HG03439 (cell line): ENCODE results near the gene HHIPL2.

Experiments
- ATAC-seq: cut with Tn5 transposase; IDR thresholded peaks from one replicate; pipeline ENCODE4 v1.9.1; 2021; ENCODE audit warnings: mild to moderate bottlenecking, moderate library complexity; ENCODE audit not compliant: unreplicated experiment

Gene HHIPL2

DNA sequence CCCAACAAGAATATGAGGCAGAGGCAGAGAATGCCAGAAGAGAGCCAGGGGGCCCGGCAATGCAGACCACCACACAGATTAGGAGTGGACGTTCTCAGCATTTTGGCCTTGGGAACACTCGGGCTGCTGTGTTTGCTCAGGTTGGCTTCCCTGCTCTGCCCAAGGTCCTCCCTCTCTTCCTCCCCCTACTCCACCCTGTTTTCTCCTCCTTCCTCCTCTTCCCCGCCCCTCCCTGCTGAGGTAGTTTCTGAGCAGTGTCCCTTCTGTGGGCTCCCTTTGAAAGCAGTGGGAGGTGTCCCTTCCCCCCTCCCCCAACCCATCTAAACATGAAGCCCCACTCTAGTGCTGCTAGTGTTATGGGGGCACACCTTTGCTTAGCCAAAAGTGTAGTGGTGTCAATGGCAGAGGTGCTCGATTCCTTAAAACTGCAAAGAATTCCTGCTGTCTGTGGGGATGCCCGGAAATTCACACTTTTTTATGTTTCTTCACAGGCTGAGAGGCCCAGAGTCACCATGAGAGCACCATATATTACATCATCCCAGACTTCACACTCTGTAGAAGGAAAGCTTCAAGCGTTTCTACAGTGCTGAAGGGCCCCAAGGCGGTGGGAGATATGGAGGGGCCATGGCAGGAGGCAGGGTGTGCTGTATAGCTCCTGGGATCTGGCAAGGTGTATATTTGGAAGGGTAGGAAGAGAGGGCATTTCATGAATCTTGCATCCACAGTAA, at the start of gene HHIPL2:
Gene HHIPL2, minus strand, starts transcription at position 161 of the 728 bp plus-strand sequence. Its CDS starts 60 bp downstream, at position 101.
- ATAC-seq, result no peak

DNA sequence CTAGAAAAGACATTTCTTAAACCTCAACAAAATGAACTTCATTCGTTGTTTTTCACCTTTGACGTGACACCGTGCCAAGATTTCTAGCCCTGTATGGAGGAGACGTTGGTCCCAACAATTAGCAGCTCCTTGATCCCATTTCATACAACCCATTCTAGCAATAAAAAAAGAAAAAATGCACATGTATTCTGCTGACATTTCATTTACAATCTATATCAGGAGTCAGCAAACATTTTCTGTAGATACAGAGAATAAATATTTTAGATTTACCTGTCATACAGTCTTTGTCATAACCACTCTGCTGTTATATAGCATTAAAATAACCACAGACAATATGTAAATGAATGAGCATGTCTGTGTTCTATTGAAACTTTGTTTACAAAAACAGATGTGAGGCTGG, 48.8 kb upstream of the HHIPL2 start:
- ATAC-seq, result peak; percentile 54

DNA sequence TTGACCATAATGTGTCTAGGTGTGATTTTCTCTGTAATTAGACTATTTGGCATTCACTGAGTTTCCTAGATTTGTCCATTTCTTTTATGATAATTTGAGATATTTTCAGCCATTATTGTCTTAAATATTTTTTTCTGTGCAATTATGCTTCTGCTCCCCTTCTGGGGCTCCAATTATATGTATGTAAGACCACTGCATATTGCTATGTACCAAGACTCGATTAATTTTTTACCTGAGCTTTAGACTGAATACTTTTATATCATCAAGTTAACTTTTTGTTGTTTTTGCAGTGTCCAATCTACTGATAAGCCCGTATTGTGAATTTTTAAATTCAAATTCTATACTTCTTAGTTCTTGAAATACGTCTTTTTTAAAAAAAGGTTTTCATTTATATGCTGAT, 46.9 kb upstream of the HHIPL2 start:
- ATAC-seq, result no peak

DNA sequence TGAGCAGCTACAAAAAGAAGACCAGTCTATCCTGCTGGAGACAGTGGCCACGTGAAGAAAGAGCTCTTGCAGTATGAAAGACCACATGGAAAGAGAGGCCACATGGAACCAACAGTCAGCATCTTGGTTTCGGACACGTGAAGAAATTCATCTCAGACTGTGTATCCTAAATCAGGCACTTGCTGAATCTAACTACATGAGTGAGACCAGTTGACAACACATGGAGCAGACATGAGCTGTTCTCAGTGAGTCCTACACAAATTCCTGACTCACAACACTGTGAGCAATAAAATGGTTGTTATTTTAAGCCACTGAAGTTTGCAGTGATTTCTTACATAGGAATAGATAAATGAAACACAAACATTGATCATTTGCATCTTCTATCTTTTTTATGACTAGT, 44.3 kb upstream of the HHIPL2 start:
- ATAC-seq, result no peak

DNA sequence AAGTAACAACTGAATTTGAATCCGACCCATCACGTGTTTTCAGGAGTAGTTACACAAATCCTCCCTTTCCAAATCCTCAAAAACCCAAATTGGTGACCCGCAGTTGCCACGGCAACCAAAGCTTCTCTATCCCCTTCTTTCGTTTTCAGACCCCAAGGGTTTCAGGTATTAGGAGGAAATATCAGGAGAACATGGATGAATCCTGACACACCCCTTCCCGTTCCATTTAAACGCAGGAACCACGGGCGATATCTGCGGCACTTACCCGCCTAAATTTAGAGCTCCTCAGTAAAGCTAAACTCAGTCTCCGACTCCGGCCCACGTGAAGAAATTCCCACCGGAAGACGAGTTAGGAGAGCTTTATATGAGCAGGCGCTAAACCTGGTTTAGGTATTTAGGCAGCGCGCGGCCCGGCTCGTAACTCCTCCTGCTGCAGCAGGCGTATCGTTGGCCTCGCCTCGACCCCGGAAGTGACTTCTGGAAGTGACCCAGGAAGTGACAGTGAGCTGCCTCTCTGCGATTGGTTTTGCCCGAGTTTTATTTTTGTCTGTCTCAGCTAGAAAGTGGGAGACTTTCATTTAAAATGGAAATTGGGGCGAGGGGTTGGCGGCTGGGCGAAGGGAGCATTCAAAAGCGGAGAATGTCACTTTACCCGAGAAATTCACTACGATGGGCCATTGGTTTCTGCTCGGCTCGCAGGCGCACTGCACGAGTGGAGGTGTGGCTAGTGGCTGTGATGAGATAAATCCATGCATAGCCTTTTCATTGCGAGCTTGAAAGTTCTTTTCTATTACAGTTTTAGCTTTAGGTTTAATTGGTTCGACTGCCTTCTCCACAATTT, 41.8 kb upstream of the HHIPL2 start, which contains the start of gene TAF1A:
Gene TAF1A, minus strand, starts transcription at position 472 of the 841 bp plus-strand sequence.
- peak; percentile 99 for ATAC-seq

DNA sequence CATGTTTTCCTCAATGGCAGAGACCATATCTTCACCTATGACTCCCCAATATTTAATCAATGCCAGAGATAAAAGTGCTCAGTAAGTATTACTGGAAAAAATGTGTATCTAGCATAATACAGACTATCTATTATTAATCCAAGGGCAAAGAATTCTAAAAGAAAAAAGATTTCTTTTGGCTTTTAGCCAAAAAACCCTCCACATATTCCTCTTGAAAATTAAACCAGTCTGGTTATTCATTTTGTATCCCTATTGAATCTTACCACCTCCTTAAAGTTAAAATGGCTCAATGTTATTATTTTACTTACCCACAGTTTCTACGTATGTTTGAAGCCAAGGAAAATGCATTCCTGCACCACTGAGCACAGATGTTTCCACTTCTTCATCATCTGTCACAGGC, 40.2 kb upstream of the HHIPL2 start:
- no peak for ATAC-seq

DNA sequence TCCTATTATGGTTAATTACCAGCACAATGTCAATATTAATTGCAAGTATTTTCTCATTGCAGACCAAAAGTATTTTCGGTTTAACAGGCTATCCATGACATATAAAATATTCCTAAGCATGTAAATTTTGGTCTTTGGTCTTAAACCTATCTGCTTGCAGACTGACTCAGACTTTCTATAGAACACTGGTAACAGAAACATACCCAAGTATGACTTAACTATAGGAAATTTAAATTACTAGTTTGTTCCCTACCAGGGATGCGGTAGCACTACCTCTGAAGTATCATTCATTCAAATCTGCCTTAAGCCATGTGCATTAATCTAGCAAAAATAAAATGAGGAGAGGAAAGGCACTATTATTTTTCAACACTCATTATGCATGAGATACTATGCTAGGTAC, 38.9 kb upstream of the HHIPL2 start:
- ATAC-seq, result no peak

DNA sequence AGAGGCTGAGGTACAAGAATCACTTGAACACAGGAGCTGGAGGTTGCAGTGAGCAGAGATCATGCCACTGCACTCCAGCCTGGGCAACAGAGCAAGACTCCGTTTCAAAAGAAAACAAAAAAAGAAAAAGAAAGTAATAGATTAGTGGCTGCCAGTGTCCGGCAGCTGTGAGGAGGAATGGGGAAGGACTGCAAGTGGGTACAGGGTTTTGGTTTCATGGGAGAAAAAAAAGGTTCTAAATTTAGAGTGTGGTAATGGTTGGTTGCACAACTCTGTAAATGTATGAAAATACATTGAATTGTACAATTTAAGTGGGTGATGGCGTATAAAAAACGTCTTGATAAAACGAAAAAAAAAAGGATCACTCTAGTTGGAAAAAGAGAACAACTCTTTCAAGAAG, 35.2 kb upstream of the HHIPL2 start:
- peak; percentile 81 for ATAC-seq

DNA sequence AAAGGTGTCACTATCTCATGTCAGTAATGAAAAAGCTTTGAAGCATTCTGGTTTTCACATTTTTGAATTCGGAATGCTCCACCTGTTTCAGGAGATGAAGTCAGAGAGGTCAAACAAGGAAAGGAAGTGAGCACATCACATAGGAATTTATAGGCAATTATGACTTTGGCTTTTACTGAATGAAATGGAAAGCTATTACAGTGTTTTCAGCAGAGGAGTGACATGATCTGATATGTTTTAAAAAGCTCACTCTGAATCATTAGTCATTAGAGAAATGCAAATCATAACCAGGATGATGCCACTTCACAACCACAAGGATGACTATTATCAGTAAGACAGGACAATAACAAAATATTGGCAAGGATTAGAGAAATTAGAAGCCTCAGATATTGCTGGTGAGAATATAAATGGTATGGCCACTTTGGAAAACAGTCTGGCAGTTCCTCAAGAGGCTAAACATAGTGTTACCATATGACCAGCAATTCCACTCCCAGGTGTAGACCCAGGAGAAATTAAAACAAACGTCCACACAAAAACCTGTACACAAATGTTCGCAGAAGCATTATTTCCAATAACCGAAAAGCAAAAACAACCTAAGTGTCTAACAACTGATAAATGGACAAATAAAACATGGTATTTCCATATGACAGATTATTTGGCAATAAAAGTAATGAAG, 34.3 kb upstream of the HHIPL2 start:
- ATAC-seq, result peak; percentile 49

DNA sequence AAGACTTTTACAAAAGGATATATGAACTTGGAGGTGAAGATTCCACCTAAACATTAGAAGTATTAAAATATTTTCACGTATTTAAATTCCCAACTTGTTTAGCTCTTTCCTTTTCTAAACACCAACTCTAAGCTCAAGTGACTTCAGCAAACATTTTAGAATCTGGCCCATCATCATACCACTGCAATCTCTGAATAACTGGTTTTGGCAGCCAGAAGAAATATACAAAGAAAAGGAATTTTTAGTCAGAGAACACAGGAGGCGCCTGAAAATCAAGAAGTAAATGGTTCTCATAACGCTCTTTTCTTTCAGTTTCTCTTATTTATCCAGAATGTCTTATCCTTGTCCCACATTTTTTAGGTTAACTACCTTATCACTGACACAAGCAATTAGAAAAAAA, 31.4 kb upstream of the HHIPL2 start:
- ATAC-seq, result no peak

DNA sequence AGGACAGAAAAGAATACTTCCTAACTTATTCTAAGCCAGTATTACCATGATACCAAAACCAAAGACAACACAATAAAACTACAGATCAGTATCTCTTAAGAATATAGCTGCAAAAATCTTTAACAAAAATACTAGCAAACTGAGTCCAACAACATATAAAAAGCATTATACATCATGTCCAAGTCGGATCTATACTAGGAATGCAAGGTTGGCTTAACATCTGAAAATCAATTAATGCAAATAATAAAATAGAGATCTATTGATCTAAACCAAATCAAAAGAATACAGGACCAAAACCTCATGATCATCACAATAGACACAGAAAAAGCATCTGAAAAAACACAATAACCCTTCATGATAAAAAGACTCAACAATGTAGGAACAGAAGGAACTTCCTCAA, 22.9 kb upstream of the HHIPL2 start:
- no peak for ATAC-seq

DNA sequence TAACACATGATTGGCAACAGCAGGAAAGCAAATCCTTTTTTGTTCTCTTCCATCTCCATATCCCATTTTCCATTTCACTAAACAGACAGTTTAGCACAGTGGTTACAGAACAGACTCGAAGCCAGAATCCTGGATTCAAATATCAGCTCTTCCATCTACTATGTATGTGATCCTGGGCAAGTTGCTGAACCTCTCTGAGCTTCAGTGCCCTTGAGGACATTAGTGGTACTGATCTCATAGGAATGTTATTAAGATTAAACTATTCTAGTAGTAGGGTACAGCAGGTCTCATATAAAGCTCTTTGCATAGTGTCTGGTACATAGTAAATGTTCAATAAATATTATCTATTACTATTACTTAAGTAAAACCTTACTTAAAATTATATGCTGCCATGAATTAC, 13.8 kb upstream of the HHIPL2 start:
- ATAC-seq, result no peak

DNA sequence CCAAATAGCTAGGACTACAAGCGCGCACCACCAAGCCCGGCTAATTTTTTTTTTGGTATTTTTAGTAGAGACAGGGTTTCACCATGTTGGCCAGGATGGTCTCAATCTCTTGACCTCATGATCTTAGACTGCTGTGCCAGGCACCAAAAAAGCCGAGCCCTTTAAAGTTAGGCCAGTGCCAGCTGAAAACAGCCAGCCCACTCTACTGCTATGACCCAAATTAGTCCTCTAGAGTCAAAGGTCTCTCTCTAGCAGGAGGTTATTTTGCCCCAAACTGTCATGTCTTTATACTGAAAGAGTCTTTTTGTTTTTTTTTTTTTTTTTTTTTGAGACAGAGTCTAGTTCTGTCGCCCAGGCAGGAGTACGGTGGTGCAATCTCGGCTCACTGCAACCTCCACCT, 9.7 kb upstream of the HHIPL2 start:
- ATAC-seq, result no peak

DNA sequence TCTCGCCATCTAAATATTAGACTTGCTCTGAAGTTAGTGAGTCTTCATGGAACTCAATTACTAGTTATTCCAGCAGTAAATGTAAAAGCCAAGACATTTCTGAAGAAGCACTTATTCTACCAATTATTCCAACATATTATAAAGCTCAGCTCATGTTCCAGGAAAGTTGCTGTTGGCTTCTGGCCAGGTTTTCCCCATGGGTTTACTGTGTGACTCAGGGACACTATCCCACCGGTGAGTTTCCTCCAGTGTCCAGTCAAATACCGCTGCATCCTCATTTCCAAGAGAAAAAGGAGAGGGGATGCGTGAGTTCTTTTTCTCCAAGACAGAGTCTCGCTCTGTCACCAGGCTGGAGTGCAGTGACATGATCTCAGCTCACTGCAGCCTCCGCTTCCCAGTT, 9.2 kb upstream of the HHIPL2 start:
- ATAC-seq, result no peak

DNA sequence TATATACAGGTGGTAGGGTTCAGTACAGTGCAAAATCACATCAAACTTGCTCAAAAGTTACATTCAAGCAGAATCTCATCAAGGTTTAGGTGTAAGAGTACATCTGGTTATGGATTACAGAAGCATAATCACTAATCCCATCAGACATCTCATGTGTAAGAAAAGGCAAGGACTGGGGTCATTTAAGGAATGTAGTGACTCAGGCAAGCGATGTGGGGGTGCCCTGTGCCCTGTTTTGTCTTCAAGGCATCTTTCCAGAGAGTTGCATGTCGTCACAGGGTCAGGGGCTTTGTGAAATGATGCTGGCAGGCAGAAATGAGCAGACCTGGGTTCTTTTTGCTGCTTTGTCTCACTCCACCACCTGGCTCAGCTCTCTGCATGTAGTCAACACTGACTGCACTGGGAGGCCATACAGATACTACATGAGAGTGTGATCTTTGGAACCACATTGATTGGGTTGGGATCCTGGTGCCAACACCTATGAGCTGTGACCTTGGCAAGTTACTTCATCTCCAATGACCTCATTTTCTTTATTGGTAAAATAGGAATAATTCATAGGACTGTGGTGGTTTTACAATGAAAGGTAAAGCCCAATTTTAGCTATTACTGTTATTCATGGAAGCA, 8.2 kb upstream of the HHIPL2 start:
- no peak for ATAC-seq

DNA sequence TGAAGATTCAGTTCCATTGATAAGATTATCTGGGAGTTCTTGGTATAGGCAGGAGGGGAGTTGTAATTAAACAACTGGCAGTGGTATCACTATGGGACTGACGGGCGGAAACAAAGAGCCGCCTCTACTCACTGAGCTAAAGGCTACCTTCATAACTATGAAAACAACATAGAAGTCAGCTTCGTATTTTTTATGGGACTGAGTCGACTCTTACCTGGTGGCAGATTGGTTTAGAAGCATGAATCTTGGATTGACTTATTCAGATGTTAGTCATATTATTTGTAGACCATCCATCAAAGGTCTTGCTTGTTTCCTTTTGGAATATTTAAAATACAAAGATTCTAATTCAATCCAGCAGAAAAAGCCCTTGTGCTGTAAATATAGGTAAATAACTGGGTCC, 6.3 kb upstream of the HHIPL2 start:
- ATAC-seq, result no peak

DNA sequence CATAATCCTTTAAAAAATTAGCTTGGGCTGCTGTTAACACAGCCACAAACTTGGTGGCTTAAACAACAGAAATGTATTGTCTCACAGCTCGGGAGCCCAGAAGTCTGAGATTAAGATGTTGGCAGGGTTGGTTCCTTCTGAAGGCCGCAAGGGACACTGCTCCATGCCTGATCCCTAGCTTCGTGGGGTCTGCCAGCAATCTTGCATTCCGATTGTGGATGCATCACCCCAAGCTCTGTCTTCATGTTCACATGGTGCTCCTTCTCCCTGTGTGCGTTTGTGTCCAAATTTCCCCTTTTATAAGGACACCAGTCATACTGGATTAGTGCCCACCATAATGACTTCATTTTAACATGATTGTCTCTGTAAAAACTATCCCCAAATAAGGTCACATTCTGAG, 5.0 kb upstream of the HHIPL2 start:
- no peak for ATAC-seq

DNA sequence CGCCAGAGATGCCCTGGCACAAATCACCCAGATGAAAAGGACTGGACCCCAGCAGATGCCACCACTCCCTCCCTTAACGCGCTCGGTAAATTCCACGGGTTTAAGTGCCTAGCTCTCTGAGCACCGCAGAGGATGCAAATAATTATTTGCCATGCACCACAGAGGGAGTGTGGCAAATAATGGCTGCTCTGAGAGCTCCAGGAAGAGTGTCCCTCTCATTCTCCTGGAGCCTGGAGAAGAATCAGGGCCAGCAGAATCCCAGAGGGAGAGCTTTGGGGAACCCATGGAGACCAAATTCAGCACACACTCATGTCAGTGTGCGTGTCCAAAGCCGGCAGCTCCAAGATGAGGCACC, 667 bp downstream of the HHIPL2 start:
- ATAC-seq, result no peak

DNA sequence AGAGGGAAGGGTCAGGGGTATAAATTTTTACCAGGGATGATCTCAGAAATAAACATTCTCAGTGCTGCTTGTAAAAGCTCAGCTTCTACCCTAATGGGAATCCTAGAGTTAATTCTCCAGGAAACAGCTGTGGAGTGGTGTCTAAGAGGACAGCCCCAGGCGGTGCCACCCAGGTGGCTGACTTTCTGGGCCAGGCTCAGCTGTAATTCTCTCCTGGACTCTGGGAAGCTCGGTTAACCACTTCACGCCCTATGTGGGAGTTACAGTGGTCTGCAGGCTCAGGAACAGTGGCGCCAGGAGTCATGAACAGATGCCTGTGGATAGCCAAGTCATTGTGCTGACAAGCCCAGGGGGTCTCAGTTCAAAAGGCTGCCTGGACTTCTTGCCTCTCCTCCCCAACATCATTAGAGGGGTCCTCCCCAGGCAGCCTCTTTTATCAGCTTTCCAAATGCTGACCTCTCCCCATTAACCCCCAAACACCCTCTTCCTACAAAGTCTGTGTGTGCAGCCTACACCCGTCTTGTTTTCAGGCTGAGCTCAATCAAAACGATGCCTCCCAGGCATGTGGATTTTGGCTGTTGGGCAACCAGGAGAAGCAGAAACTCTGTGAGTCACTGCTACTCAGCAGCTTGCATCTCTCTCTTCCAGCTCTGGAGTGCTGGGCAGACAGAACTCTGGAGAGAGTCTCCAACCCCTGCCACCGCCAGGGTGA, 1.2 kb downstream of the HHIPL2 start:
- ATAC-seq, result no peak

DNA sequence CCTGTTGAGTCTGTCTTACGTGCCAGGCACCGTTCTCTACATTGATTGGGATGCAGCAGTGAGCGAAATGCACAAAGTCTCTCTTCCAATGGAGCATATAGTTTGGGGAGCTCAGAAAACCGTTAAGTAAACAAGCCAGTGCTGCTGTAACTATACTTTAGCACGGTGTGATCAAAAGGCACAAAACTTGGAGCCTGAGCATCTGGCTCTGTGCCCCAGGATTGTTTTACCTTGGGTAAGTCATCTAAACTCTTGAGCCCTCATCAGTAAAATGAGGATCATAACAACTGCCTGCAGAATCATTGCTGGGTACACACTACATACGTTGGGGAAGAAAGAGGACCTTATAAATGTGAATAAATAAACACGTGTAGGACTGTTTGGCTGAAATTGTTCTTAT, 1.8 kb downstream of the HHIPL2 start:
- no peak for ATAC-seq

DNA sequence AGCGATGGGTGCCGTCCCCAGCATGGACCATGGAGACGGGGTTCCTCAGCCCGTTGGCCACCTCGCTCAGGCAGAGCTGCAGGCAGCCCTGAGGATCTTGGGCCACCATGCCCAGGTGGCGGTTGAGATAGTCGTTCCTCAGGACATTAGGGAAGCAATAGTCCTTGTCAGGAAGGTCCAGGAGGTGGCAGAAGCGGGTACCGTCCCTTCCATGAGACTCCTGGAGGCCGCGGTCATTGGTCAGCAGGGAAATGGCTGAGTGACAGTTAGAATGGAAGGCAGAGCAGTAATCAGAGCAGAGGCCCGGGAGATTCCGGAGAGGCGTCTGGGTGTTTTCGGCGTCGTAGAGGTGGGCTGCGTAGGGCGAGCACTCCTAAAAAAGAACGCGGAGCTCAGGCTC, 4.1 kb downstream of the HHIPL2 start:
- no peak for ATAC-seq
